Activated T-helper 1 cell treated with anti-CD3 and anti-CD28 coated beads, Interleukin-2, amount 50 U/mL, for 16 hours (primary cell): ENCODE results near the gene ARHGAP42.
"Not testable (repeated sequence)": the region's sequence is repeated elsewhere in the genome, so short reads cannot be mapped to it uniquely, and the experiment has no call there.

Experiments used
- DNase-seq, 2 donors: peaks; one replicate each; pipeline ENCODE4 v3.0.0-alpha.2; 2020; ENCODE audit warnings: low read depth in 1 of 2, low spot score in 1 of 2

ARHGAP42 gene

GRCh38 chr11:100719362-100719761 is 32.3 kb downstream of the ARHGAP42 start:
- DNase-seq = no peak

GRCh38 chr11:100719809-100720221 is 32.7 kb downstream of the ARHGAP42 start:
- DNase-seq = no peak

- no peak for DNase-seq
Observed at GRCh38 chr11:100726680-100727079, 39.6 kb downstream of the ARHGAP42 start.

GRCh38 chr11:100727410-100727809 is 40.3 kb downstream of the ARHGAP42 start:
- DNase-seq = no peak

GRCh38 chr11:100730266-100730665 is 43.2 kb downstream of the ARHGAP42 start:
- DNase-seq = no peak

GRCh38 chr11:100731471-100731870 is 44.4 kb downstream of the ARHGAP42 start:
- no peak for DNase-seq

- DNase-seq = no peak
Observed at GRCh38 chr11:100732949-100733348, 45.9 kb downstream of the ARHGAP42 start.

- no peak for DNase-seq
Observed at GRCh38 chr11:100734743-100735527, 47.8 kb downstream of the ARHGAP42 start.

GRCh38 chr11:100735949-100736675 is 49.0 kb downstream of the ARHGAP42 start:
- no peak for DNase-seq

GRCh38 chr11:100738701-100739270 is 51.7 kb downstream of the ARHGAP42 start:
- DNase-seq = no peak

- no peak for DNase-seq
Observed at GRCh38 chr11:100739666-100740065, 52.6 kb downstream of the ARHGAP42 start.

- DNase-seq = no peak
Observed at GRCh38 chr11:100740440-100740839, 53.4 kb downstream of the ARHGAP42 start.

GRCh38 chr11:100741866-100742625 is 55.0 kb downstream of the ARHGAP42 start:
- no peak for DNase-seq

- no peak for DNase-seq
Observed at GRCh38 chr11:100746448-100746847, 59.4 kb downstream of the ARHGAP42 start.

- DNase-seq = no peak
Observed at GRCh38 chr11:100748153-100748552, 61.1 kb downstream of the ARHGAP42 start.

- not testable (repeated sequence) for DNase-seq
Observed at GRCh38 chr11:100749887-100750565, 62.9 kb downstream of the ARHGAP42 start.

- DNase-seq = not testable (repeated sequence)
Observed at GRCh38 chr11:100750566-100750891, 63.4 kb downstream of the ARHGAP42 start.

- DNase-seq = no peak
Observed at GRCh38 chr11:100752371-100753171, 65.5 kb downstream of the ARHGAP42 start.

- no peak for DNase-seq
Observed at GRCh38 chr11:100753172-100753543, 66.1 kb downstream of the ARHGAP42 start.

- no peak for DNase-seq
Observed at GRCh38 chr11:100753571-100753970, 66.5 kb downstream of the ARHGAP42 start.
